K562 (cell line): ENCODE results near the gene SLC35E2B. TPM values are rescaled to one million over a fixed set of nuclear protein-coding genes. Genes with fewer than 3 reads are reported as not detected.

Experiments used
- ATAC-seq: fragments of 200-7000 bp; cut with Tn5 transposase; 3 replicates; pipeline ENCODE4 v1.9.1; 2020; ENCODE audit warnings: moderate library complexity
- BruUV-seq: library from RNA; stranded (reverse); fragments of 400-500 nt; replicated peaks from 2 replicates; lab custom pipeline; 2021; lab: Mats Ljungman, UMichigan
- CTCF ChIA-PET: fragments of 300-600 bp; formaldehyde crosslinking; extraction: SDS; loops from one replicate; lab custom pipeline; 2021; ENCODE audit warnings: low intra/inter-chr PET ratio; lab: Yijun Ruan, JAX
- POLR2A ChIA-PET: fragments of 300-600, 350-650 bp; sonication (Branson Sonifier 250); formaldehyde crosslinking; extraction: SDS; loops from one replicate; lab custom pipeline; 2021; ENCODE audit warnings: antibody characterized with exemption, inconsistent platforms; lab: Yijun Ruan, JAX
- DNase-seq, 4 experiments: peaks; one replicate each; pipeline versions ENCODE4 v3.0.0 to v3.0.0-alpha.2; 2011 to 2018; ENCODE audit warnings: low spot score in 3 of 4, mixed read lengths in 3 of 4; ENCODE audit errors: extremely low read depth in 1 of 4
- FAIRE-seq: peaks from 2 replicates; lab custom pipeline; 2011; peaks lifted over from hg19 to GRCh38; lab: Jason Lieb, UNC
- H2AFZ ChIP-seq: 2 replicates; pipeline ENCODE4 v1.6.0; 2011; ENCODE audit warnings: low read depth, low read length, control low read depth, inconsistent platforms
- H3K27ac ChIP-seq: fragments of 200-600 bp; 3 replicates; pipeline ENCODE4 v1.8.0; 2011; ENCODE audit warnings: low read depth, mild to moderate bottlenecking, control low read depth, inconsistent platforms, low read length, moderate library complexity, mixed read lengths; ENCODE audit errors: extremely low read depth
- H3K27me3 ChIP-seq, 2 experiments: fragments of 300-600 bp in 1 of 2; 2 replicates in 1 of 2; 3 replicates in 1 of 2; pipeline versions ENCODE4 v1.6.0 to v1.8.0; 2011; ENCODE audit warnings: inconsistent platforms in 2 of 2, low read length in 2 of 2, mild to moderate bottlenecking in 1 of 2, mixed read lengths in 1 of 2, moderate library complexity in 1 of 2; ENCODE audit not compliant: control insufficient read depth in 2 of 2, insufficient read depth in 2 of 2
- H3K36me3 ChIP-seq: fragments of 300-600 bp; 3 replicates; pipeline ENCODE4 v1.8.0; 2011; ENCODE audit warnings: mild to moderate bottlenecking, low read length, inconsistent platforms; ENCODE audit not compliant: control insufficient read depth, insufficient read depth
- H3K4me1 ChIP-seq, 2 experiments: fragments of 200-600 bp in 1 of 2; replicated peaks in 1 of 2; 2 replicates in 1 of 2; 3 replicates in 1 of 2; pipeline versions ENCODE4 v1.5.1 to v1.8.0; 2011; ENCODE audit warnings: inconsistent platforms in 2 of 2, low read length in 2 of 2, mild to moderate bottlenecking in 1 of 2, mixed read lengths in 1 of 2, moderate library complexity in 1 of 2; ENCODE audit not compliant: control insufficient read depth in 2 of 2, insufficient read depth in 2 of 2
- H3K4me2 ChIP-seq: 2 replicates; pipeline ENCODE4 v1.6.1; 2011; ENCODE audit warnings: low read length, control low read depth, inconsistent platforms, mixed read lengths; ENCODE audit not compliant: insufficient read depth
- H3K4me3 ChIP-seq: fragments of 200-600 bp; sonication (generic), shearing (Covaris generic); 2 replicates; pipeline ENCODE4 v1.5.1; 2016; ENCODE audit warnings: control low read depth, inconsistent platforms
- H3K79me2 ChIP-seq: fragments of 200-600 bp; 3 replicates; pipeline ENCODE4 v1.8.0; 2011; ENCODE audit warnings: low read length, inconsistent platforms; ENCODE audit not compliant: control insufficient read depth, insufficient read depth
- H3K9ac ChIP-seq, 2 experiments: 2 replicates each; pipeline versions ENCODE4 v1.6.0 to v1.6.1; 2011; ENCODE audit warnings: low read depth in 2 of 2, low read length in 2 of 2, control low read depth in 1 of 2, inconsistent platforms in 1 of 2, mild to moderate bottlenecking in 1 of 2, mixed read lengths in 1 of 2; ENCODE audit not compliant: insufficient read depth in 1 of 2
- H3K9me1 ChIP-seq: one replicate; pipeline ENCODE4 v1.6.0; 2011; ENCODE audit warnings: inconsistent platforms, mild to moderate bottlenecking, low read length, moderate library complexity; ENCODE audit not compliant: control insufficient read depth, insufficient read depth
- H3K9me3 ChIP-seq: replicated peaks from 2 replicates; pipeline ENCODE4 v1.5.1; 2011; ENCODE audit warnings: low read depth, low read length, inconsistent platforms; ENCODE audit not compliant: control insufficient read depth, insufficient read depth
- H4K20me1 ChIP-seq: replicated peaks from 2 replicates; pipeline ENCODE4 v1.6.1; 2011; ENCODE audit warnings: low read length, inconsistent platforms, mixed read lengths; ENCODE audit not compliant: control insufficient read depth, insufficient read depth
- ERF ChIP-seq: fragments of 450-650 bp; formaldehyde crosslinking; IDR thresholded peaks from 2 replicates; pipeline ENCODE4 v1.4.0; 2020; ENCODE audit warnings: mild to moderate bottlenecking, mixed read lengths
- NCOA6 ChIP-seq: fragments of 450-650 bp; IDR thresholded peaks from 2 replicates; pipeline ENCODE4 v1.6.1; 2017; ENCODE audit warnings: mild to moderate bottlenecking
- POLR2G ChIP-seq: fragments of 200-400 bp; formaldehyde crosslinking; IDR thresholded peaks from 2 replicates; pipeline ENCODE4 v1.6.1; 2017; ENCODE audit warnings: low read depth, mild to moderate bottlenecking, antibody characterized with exemption, low read length, moderate library complexity
- U2AF2 ChIP-seq: fragments of 200-400 bp; formaldehyde crosslinking; optimal IDR thresholded peaks from 2 replicates; pipeline ENCODE3; 2017; ENCODE audit warnings: low read depth, mild to moderate bottlenecking, low read length
- ZFX ChIP-seq: sonication (generic); formaldehyde crosslinking; IDR thresholded peaks from 2 replicates; pipeline ENCODE4 v1.8.0; 2022; ENCODE audit warnings: mild to moderate bottlenecking, missing genetic modification reagents, moderate library complexity
- ZNF12 ChIP-seq: sonication (generic); formaldehyde crosslinking; IDR thresholded peaks from 2 replicates; pipeline ENCODE4 v1.4.0; 2020; ENCODE audit warnings: mild to moderate bottlenecking, missing genetic modification reagents
- ZNF282 ChIP-seq: sonication (generic); formaldehyde crosslinking; IDR thresholded peaks from 2 replicates; pipeline ENCODE4 v1.8.1; 2023; ENCODE audit warnings: missing genetic modification reagents
- ZNF668 ChIP-seq: fragments of 250-450 bp; sonication (Bioruptor Pico); IDR thresholded peaks from 2 replicates; pipeline ENCODE4 v1.8.0; 2022; ENCODE audit warnings: mild to moderate bottlenecking, inconsistent platforms
- ZNF77 ChIP-seq: fragments of 250-450 bp; sonication (Bioruptor Pico); IDR thresholded peaks from 2 replicates; pipeline ENCODE4 v1.5.0; 2020
- WGBS: fragments of 100-300 bp; shearing (Covaris generic); methylation state at CpG from one replicate; pipeline ENCODE4 v1.1.6; 2016; ENCODE audit warnings: low coverage, mixed read lengths; ENCODE audit not compliant: insufficient coverage; ENCODE audit errors: missing lambda C conversion rate; 5-methylcytosine and 5-hydroxymethylcytosine counted together
- in situ Hi-C: fragments of 300-500 bp; cut with MboI; formaldehyde crosslinking; loops from 4 replicates; pipeline ENCODE4 v1.15.0; 2018; ENCODE audit warnings: inconsistent platforms, mixed read lengths
- intact Hi-C: fragments of 100-400 bp; cut with micrococcal nuclease; formaldehyde crosslinking; loops from 2 replicates; pipeline ENCODE4 v1.14.2; 2022
- polyA plus RNA-seq, 8 experiments: library from polyadenylated mRNA; depleted of rRNA in 4 of 8; stranded (reverse) in 5 of 8; unstranded in 3 of 8; fragments of >200 nt; fragmentation: Nextera tagmentation in 2 of 8; fragmentation: Illumina TruSeq in 1 of 8; extraction: Ambion mirVana in 2 of 8; extraction: Trizol in 1 of 8; gene quantifications; 2 replicates each; pipeline versions ENCODE4 v1.2.1 to v1.2.3, GENCODE V29; 2011 to 2014; ENCODE audit warnings: inconsistent platforms in 1 of 8, missing spikeins in 1 of 8
- total RNA-seq, 7 experiments: library from RNA; depleted of rRNA in 6 of 7; stranded (reverse); fragments of >200 nt in 6 of 7; fragmentation: Illumina TruSeq in 2 of 7; extraction: Trizol in 2 of 7; gene quantifications; 2 replicates each; pipeline versions ENCODE4 v1.2.1 to v1.2.3, GENCODE V29; 2011 to 2021; ENCODE audit warnings: low replicate concordance in 1 of 7
- TF ChIP-seq, protein P1 (sequence below): fragments of 250-450 bp; sonication (Bioruptor Pico); IDR thresholded peaks from 2 replicates; pipeline ENCODE4 v1.8.0; 2022; ENCODE audit warnings: moderate library complexity, mild to moderate bottlenecking, inconsistent platforms
- TF ChIP-seq, protein P2 (sequence below): fragments of 250-450 bp; sonication (Bioruptor Pico); IDR thresholded peaks from 2 replicates; pipeline ENCODE4 v1.8.0; 2021; ENCODE audit warnings: mild to moderate bottlenecking, moderate library complexity
- TF ChIP-seq, protein P3 (sequence below): IDR thresholded peaks from 2 replicates; pipeline ENCODE4 v1.6.1; 2012; ENCODE audit warnings: low read depth, low read length, improper control_type of control experiment, borderline replicate concordance

The SLC35E2B gene
- total and polyA plus RNA-seq, 9 of the 15 experiments (the other 6 are each of a cell fraction or from before 2014, with no cell fraction given): 4.7 to 44.6 (median 20.7) TPM

DNA sequence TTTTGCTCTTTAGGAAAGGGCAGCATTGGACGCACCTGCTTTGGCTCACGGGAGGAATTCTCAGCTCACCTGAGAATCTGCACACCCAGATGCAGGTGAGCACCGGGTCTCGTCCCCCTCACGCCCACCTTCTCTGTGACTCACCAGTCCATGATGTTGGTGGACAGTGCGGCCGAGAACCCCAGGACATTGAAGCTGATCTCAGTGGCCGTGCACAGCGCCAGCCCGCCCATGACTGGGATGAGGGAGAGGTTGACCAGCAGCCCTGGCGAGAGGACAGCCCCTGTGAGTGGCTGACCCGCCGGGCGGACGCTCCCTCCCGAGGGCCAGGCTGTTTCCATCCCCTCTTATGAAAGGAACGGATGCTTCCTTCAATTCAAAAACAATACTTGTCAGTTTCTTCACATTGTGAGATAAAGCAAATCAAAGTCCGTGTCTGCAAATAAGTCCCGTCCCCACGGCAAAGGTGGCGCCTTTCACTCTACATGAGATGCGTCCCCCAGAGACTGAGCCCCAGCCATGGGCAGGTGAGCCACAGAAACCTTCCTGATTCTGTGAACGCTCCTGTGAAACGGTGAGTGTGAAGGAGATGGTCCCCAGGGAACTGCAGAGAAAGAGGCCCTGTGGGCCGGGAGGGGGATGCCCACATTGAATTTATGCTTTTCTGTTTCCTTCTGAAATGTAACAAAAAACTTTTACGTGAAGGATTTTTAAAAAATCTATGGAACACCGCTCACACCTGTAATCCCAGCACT lies 21.1 kb downstream of the SLC35E2B start:
- H3K27ac ChIP-seq: no peak overlapping the region
- H3K9ac ChIP-seq: no peak overlapping the region
- ChIA-PET POLR2A (interaction anchor here (0.5 to 1.0 kb wide), 2 partner anchors 12 to 272 kb away, joined by 3 read pairs; no protein-coding TSS in a partner anchor), CTCF (no interaction called here)
- no peak overlapping the region for H3K4me2 ChIP-seq
- in situ Hi-C loops (no loop called here), intact Hi-C loops (no loop called here)
- no peak overlapping the region for H2AFZ ChIP-seq
- TF ChIP-seq ZNF282 (CRISPR knock-in tag) (0 out of 2 replicates have a peak, but pooled peaks have one; percentile 24), ZNF12 (CRISPR knock-in tag) (no peak)
- H3K9me1 ChIP-seq: peaks cover 3% of the 10 kb centered on the region
- peaks cover 26% of the 10 kb centered on the region; the same call in 2 of the 3 replicates for H3K36me3 ChIP-seq
- no TSS peak for BruUV-seq
- WGBS: 89% methylated on average over 27 of the region's 27 CpGs
- H3K79me2 ChIP-seq: no peaks in the 10 kb centered on the region
- DNase-seq: peak in 2 of 4 experiments; percentile 8
- no peak for FAIRE-seq
- H3K4me3 ChIP-seq: no peak overlapping the region
- H3K27me3 ChIP-seq: no peaks in the 10 kb centered on the region
- H3K4me1 ChIP-seq: peaks cover 0 to 4% of the 10 kb centered on the region in 2 experiments; a peak in 1 of 5 replicates
- ATAC-seq: no peak
- H4K20me1 ChIP-seq: no peaks in the 10 kb centered on the region
- no peaks in the 10 kb centered on the region; the same call in 1 of the 2 replicates for H3K9me3 ChIP-seq

DNA sequence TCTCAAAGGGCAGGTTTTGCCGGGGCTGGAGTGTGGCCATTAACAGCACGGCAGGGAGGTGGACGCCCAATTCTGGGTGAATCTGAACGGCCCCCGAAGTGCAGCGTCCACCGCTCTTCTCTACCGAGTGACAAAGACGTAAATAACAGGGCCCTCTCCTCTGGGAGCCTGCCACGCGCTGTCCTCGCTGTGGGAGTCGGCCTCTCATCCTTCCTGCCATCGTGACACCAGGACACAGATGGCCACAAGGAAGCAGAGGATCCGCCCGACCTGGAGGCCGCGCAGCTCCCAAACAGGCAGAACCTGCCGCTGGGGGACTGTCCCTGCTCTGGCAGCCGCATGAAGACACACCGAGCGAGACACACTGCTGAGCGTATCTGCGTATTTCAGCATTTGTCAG lies 21.7 kb downstream of the SLC35E2B start:
- 88% methylated on average over 24 of the region's 24 CpGs for WGBS
- TF ChIP-seq, protein P1, sequence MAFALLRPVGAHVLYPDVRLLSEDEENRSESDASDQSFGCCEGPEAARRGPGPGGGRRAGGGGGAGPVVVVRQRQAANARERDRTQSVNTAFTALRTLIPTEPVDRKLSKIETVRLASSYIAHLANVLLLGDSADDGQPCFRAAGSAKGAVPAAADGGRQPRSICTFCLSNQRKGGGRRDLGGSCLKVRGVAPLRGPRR: no peak
- TF ChIP-seq ZNF668 (CRISPR knock-in tag): no peak
- TF ChIP-seq, protein P2, sequence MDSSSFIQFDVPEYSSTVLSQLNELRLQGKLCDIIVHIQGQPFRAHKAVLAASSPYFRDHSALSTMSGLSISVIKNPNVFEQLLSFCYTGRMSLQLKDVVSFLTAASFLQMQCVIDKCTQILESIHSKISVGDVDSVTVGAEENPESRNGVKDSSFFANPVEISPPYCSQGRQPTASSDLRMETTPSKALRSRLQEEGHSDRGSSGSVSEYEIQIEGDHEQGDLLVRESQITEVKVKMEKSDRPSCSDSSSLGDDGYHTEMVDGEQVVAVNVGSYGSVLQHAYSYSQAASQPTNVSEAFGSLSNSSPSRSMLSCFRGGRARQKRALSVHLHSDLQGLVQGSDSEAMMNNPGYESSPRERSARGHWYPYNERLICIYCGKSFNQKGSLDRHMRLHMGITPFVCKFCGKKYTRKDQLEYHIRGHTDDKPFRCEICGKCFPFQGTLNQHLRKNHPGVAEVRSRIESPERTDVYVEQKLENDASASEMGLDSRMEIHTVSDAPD (CRISPR knock-in tag): no peak
- TF ChIP-seq U2AF2: no peak
- TF ChIP-seq, protein P3, sequence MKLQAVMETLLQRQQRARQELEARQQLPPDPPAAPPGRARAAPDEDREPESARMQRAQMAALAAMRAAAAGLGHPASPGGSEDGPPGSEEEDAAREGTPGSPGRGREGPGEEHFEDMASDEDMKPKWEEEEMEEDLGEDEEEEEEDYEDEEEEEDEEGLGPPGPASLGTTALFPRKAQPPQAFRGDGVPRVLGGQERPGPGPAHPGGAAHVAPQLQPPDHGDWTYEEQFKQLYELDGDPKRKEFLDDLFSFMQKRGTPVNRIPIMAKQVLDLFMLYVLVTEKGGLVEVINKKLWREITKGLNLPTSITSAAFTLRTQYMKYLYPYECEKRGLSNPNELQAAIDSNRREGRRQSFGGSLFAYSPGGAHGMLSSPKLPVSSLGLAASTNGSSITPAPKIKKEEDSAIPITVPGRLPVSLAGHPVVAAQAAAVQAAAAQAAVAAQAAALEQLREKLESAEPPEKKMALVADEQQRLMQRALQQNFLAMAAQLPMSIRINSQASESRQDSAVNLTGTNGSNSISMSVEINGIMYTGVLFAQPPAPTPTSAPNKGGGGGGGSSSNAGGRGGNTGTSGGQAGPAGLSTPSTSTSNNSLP: no peak
- TF ChIP-seq POLR2G: no peak
- no peak for TF ChIP-seq ZNF77 (CRISPR knock-in tag)
- no peak for TF ChIP-seq NCOA6
- no peak for TF ChIP-seq ZFX (CRISPR knock-in tag)
- no peak for TF ChIP-seq ERF (CRISPR knock-in tag)

More for the DNA sequence above, 21.7 kb downstream of the SLC35E2B start:
- Histone ChIP-seq H3K4me3 (no peak overlapping the region), H3K27me3 (no peaks in the 10 kb centered on the region), H3K4me2 (no peak overlapping the region), H3K4me1 (peaks cover 0 to 6% of the 10 kb centered on the region in 2 experiments; a peak in 1 of 5 replicates), H2AFZ (no peak overlapping the region), H3K9me1 (peaks cover 3% of the 10 kb centered on the region), H3K36me3 (peaks cover 33% of the 10 kb centered on the region; the same call in 2 of the 3 replicates), H3K9ac (peak overlapping the region in 1 of 2 experiments; percentile 24; a peak in 1 of 4 replicates), H3K79me2 (no peaks in the 10 kb centered on the region), H3K9me3 (no peaks in the 10 kb centered on the region; the same call in 1 of the 2 replicates), H4K20me1 (no peaks in the 10 kb centered on the region), H3K27ac (no peak overlapping the region)
- no peak for ATAC-seq
- intact Hi-C loops (no loop called here), in situ Hi-C loops (no loop called here)
- BruUV-seq: no TSS peak
- ChIA-PET POLR2A (no interaction called here), CTCF (no interaction called here)
- DNase-seq: no peak
- FAIRE-seq: no peak
